NOMO-1 treated with dmso at 0.1 percent for 144 hours (cell line): ENCODE measurements around the gene CMIP.

Experiments used
- DNase-seq: peaks from one replicate; lab custom pipeline; 2025; ENCODE audit not compliant: unreplicated experiment; lab: John Stamatoyannopoulos, UW

Gene CMIP

DNA sequence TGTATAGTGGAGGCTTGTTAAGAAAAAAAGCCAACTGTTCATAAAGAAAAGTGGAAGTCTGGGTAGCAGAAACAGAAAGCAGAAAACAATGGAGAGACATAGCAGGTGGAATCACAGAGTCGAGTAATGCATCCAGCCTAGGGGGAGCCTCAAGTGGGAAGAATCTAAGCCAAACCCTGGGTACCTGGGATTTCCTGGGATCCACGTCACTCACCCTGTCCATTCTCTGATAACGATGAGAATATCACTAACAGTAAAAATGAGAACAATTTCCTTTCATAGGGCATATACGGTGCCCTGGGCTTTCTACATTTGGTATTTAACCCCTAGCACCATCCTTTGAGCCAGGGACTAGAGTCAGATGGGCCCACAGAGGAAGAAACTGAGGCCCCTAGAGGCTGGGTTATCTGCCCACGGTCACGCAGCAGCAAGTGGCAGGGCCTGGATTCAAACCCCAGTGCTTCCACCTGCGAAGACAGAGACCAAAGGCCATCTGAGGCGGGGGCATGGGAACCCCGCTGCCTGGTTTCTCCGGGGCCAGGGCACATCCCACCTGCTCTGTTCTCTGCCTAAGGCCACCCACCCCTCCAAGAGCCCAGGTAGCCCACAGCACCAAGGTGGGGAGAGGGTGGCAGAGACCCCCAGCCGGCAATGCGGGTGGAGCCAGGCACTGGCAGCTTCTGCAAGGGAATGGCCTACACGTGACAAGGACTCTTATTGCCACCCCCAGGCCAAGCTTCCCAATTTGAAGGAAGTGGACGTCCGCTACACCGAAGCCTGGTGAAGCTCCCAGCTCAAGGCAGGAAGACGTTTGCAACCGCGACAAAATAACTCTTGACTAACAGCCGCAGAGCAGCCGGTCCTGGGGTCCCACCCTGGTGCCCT, 264.6 kb downstream of the CMIP start:
- no peak for DNase-seq

DNA sequence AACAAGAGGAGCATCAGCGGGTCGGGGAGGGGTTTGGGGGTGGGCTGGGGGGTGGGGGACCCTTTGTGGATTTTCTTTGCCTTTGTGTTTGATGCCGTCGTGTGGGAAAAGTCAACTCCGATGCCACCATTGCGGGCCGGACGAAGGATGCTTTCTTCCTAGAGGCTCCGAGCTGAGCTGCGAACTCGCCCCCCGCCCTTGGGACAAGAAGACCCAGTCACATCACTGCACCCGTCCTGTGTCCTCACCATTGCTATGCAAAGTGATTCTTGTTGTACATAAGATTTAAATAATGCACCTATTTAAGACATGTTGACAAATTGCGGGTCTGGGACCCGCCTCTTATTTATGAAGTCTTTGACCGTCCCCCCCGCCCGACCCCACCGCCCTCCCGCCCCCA, 265.4 kb downstream of the CMIP start:
- DNase-seq: no peak

DNA sequence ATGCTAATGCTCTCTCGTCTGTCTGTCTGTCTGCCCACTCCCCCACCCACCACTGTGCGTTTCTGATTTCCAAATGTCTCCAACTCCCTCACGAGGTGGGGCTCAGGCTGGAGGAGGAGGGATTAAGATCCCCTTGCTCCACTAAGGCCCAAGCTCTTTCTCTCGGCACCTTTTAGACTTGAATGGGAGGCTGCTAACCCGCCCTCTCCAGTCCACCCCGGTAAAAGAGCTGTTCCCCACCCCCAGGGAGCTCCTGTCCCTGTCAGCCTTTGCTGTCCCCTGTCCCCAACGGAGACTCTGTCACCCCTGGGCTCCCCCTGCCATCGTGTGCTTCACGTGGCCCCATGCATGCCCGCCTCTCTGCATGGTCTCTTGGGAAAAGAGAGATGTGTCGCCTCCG, 266.0 kb downstream of the CMIP start:
- DNase-seq: no peak

DNA sequence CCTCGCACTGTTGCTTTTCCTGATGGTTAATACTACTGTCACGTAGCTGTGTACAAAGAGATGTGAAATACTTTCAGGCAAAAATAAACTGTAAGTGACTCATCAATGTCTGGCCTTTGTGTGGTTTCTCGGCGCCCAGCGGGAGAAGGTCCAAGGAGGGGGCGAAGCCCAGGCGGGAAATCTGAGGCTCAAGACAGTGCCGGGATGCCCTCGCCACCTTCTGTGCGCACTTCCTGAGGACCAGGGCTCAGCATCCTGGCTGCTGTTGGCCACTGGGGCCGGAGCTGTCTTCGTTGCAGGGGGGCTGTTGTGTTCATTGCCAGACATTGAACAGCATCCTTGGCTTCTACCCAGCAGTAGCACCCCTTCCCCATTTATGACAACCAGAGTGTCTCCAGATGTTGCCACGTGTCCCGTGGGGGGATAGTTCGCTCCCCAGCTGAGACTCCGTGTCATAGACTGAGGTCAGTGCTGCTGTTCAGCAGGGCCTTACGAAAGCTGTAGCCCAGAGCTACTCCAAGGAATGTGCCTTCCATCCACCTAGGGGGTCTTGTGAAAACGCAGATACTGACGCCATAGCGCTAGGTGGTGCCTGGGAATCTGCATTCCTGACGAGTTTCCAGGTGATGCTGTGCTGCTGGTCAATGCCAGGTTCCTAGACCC, 267.2 kb downstream of the CMIP start:
- no peak for DNase-seq

DNA sequence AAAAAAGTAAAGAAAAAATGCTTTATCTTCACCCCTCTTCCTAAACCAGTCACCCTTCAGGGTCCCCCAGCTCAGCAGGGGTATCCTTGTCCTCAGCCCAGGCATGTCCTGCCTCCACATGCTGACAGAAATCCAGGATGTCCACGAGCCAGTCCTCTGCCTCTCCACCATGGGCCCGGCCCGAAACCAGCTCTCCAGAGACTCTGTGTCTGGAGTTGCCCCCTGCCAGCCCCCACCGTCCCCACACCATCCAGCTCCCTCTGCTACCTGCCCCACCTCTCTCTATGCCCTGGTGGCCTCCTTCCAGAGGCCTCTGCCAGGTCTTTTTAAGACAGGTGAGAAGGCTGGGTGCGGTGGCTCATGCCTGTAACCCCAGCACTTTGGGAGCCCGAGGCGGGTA, 268.1 kb downstream of the CMIP start:
- no peak for DNase-seq

DNA sequence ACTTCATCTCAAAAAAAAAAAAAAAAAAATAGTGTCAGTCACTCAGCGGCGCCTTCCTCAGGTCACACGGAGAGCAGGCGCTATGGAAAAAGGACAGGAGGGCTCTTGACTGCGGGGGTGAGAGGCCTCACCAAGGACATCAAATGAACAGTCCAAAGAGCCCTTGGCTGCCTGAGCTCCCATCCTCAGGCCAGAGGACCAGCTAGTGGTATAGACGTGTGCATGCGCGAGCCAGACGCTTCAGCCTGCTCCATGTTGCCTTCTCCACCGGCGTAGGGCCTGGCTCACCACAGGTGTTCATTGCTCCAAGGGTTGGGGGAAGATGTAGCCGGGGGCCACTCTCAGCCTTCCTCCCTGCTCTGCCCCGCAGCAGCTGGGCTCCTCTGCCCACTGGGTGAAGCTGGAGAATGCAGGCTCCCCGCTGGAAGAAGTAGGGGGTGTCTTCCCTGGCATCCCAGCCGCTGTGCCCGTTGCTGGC, 268.7 kb downstream of the CMIP start:
- DNase-seq: no peak

DNA sequence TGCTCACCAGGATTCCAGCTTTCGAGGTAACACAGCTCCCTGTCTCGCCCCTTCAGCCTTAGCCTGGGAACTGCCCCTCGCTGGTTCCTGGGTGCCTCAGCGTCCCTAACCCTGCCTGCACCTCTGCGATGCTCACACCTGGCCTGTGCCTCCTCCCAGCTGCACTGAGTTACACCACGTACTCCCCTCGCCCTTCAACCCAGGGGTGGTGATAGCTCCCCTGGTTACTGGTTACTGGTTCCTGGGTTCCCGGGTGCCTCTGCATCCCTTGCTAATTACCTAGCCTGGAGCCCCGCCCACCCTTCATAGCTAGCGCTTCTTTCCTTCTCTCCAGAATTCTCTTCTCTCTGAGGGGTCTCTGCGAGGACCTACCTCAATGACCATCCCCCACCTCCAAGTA, 269.2 kb downstream of the CMIP start:
- no peak for DNase-seq

DNA sequence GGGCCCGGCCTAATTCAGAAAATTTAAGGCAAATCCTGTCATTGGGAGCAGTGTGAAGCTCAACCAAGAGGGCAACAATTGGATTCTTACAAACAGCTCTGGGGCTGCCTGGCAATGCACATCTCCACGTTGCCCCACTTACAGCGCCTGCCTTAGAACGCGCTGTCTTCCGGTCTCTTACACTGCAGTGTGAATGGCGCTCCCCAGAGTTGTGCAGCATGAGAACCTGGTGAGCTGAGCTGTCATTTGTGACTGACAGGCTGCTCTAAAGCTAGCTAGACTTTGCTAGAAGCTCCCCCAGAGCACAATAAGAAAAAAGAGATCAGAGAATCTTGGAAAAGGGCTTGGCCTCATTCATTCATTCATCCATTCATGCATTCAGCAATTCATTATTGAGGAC, 270.0 kb downstream of the CMIP start:
- DNase-seq: no peak

DNA sequence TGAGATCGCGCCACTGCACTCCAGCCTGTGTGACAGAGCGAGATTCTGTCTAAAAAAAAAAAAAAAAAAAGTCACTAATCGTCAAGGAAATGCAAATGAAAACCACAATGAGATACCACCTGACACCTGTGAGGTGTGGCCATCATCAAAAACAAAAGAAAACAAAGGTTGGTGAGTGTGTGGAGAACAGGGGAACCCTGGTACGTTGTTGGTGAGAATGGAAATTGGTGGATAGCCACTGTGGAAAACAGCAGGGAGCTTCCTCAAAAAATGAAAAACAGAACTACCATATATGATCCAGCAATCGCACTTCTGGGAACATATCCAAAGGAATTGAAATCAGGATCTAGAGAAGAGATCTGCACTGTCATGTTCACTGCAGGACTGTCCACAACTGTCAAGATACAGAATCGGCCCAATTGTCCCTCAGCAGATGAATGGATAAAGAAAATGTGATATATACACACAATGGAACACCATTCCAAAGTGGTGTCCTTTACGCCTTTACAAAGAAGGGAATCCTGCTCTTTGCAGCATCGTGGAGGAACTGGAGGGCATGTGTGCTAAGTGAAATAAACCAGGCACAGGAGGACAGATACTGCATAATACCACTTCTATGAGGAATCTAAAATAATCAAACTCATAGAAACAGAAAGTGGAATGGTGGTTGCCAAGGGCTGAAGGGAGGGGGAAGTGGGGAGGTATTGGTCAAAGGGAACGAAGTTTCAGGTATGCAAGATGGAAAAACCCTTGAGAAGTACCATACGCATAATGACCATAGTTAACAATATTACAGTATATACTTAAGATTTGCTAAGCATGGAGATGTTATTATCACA, 271.0 kb downstream of the CMIP start:
- no peak for DNase-seq

DNA sequence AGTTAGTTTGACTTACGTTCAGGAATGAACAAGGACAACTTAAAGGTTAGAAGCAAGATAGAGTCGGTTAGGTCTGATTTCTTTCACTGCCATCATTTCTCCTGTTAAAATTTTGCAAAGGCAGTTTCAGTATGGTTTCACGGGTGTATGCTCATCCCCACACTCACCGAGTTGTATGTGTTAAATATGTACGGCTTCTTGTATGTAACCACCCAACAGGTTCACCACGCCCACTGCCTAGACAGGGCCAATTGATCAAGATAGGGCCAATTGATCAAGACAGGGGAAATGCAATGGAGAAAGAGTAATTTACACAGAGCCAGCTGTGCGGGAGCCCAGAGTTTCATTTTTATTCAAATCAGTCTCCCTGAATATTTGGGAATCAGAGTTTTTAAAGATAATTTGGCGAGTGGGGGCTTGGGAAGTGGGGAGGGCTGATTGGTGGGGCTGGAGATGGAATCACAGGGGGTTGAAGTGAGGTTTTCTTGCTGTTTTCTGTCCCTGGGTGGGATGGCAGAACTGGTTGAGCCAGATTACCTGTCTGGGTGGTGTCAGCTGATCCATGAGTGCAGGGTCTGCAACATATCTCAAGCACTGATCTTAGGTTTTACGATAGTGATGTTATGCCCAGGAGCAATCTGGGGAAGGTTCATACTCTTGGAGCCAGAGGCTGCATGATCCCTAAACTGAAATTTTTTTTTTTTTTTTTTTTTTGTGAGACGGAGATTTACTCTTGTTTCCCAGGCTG, 272.0 kb downstream of the CMIP start:
- DNase-seq: no peak

DNA sequence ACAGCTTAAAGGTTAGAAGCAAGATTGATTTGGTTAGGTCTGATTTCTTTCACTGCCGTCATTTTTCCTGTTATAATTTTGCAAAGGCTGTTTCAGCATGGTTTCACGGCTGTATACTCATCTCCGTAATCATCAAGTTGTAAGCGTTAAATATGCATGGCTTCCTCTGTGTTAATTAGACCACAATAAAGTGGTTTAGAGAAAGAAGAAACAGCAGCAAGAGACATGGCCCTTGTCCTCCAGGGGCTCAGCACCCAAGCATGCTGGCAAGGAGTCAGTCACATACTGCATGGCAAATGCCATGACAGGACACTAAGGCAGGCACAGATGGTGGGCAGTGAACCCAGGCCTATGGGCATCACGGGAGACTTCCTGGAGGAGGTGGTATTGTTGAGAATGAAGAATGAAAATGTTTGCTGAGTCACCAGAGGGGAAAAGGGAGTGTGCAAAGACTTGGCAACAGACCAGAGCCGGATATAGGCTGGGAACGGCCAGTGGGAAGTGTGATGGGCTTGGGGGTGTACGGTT, 273.1 kb downstream of the CMIP start:
- no peak for DNase-seq

DNA sequence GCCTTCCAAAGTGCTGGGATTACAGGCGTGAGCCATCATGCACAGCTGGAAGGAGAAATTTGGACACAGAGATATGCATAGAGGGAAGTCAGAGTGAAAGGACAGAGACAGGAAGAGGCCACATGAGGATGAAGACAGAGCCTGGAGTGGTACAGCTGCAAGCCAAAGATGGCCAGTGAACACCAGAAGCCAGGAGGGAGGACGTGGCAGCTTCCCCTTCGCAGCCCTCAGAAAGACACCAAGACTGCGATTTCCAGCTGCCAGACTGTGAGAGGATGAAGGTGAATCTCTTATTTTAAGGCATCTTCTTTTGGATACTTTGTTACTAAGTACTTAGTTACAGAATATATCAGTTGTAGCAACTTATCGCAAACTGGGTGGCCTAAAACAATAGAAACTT, 274.0 kb downstream of the CMIP start:
- no peak for DNase-seq

DNA sequence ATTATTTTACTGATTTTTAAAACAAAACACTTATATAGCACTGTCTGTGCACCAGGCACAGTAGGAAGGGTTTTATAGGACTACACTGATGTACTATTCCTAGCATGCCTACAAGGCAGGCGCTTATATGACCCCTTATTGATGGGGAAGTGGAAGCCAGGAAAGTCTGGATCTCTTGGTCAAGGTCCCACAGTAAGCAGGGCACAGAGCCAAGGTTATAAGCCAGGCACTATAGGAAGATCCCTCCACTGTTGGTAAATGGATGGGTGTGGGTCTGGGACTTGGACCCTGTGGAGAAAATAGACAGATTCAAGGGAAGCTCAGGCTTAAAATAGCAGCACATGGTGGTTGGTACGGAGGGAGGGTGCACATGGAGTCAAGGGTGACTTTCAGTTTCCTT, 275.4 kb downstream of the CMIP start:
- DNase-seq: no peak

DNA sequence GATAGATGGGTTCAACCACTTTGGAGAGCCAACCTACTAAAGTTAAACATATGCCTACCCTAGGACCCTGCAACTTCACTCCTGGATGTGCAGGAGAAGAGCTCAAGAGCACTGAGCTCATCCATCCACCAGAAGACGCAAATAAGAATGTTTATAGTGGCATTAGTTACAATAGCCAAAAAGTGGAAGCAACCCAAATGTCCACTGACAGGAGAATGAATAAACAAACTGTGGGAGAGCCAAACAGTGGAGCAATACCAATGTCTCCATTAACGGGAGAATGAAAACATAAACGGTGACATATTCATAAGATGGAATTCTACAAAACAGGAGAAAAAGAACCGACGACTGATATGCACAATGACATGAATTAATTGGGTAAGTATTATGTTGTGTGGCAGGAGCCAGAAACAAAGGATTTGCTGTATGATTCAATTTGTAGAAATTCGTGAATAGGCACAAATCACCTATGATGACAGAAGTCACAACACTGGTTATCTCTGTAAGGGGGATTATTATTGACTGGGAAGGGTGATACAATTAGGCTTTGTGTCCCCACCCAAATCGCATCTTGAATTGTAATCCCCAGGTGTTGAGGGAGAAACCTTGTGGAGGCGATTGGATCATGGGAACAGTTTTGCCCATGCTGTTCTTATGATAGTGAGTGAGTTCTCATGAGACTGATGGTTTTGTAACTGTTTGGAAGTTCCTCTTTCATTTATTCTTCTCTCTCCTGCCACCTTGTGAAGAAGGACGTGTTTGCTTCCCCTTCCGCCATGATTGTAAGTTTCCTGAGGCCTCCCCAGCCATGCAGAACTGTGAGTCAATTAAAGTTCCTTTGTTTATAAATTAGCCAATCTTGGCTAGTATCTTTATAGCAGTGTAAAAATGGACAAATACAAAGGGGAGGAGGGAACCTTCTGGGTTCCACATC, 276.6 kb downstream of the CMIP start:
- no peak for DNase-seq

DNA sequence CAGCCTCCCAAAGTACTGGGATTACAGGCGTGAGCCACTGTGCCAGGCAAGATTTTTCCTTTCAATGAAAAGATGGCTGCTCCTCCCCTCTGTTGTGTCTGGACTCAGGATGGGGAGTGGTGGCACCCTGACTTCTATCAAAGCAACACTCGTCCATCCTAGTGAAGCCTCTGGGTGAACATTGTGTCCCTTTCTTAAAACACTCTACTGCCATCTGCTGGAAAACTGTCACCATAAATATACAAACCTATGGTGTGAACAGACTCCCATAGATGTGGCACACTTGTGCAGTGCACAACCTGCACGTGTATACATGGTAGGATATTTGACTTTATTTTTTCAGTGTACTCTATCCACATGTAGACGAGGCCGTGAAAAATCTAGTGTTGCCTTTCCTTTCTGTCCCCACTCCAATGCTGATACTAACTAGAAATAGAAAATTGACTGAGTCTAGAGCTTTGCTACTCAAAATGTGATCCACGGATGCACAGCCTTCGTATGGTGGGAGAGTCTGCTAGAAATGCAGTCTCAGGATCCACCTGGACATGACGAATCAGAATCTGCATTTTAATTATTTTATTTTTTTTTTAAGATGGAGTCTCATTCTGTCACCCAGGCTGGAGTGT, 278.6 kb downstream of the CMIP start:
- peak; percentile 29 for DNase-seq

DNA sequence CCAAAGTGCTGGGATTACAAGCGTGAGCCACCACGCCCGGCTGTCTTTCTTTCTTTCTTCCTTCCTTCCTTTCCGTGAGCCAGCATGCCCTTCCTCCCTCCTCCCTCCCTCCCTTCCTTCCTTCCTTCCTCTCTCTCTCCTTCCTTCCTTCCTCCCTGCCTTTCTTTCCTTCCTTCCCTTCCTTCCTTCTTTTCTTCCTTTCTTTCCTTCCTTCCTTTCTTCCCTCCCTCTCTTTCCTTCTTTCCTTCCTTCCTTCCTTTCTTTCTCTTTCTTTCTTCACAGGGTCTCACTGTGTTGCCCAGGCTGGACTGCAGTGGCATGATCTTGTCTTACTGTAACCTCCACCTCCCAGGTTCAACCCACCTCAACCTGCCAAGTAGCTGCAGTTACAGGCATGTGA, 283.8 kb downstream of the CMIP start:
- no peak for DNase-seq

DNA sequence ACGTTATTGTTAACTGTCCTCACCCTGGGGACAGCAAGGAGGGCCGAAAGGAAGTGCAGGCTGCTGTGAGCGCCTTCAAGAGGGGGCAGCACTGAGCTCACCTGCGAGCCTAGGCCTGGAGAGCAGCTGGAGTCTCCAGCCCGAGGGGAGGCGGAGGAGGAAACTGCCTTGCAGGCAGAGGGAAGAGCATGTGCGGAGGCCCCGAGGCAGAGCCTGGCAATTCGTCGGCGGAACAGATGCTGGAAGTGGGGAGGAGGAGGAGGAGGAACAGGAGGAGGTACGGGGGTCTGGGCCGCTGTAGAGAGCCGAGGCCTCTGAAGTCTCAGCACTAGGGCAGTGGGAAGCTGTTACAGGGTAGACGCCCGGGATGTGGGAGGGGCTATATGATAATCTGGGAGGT, 284.8 kb downstream of the CMIP start:
- no peak for DNase-seq

DNA sequence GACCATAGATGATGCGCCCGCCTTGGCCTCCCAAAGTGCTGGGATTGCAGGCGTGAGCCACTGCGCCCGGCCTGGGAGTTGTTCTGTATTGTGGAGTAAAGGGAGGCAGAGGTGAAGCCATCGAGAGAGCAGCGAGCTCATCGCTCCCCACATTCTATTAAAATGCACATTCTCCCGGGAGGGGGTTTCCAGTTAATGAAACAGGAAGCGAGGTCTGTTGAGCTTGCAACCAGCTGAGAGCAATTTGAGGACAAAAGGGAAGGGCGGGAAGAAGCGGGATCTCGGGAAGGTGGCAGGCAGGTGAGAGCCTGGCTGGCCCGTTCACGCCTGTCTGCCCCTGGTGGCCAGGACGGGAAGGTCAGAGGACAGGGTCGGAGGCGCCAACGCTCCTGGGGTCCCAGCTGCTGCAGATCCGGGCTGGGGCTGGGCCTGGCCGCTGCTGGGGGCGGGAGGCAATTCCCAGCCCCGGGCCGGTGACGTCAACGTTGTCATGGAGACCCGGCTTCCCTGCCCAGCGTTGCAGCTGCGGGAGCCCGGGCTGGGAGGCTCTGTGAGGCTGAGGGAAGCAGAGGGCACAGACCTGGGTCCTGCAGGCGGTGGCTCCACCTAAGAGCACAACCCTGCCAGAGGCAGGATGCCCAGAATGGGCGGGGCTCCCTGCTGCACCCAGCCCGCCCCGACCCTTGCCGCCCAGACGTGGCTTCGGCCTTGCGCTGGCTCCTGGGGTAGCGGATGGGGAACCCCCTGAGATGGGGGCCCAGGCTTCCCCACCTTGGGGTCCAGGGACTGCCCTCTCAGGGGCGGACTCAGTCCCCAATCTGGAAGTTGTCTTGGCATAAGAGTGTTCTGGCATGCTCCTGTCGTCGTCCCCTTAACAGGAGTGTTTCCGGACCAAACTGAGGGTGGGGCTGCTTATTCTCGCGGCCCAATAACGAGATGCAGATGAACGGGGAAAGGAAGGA, 285.8 kb downstream of the CMIP start:
- no peak for DNase-seq
